ENCODE data around the gene CCDC197.

Gene CCDC197

GRCh38 chr14:93987815-93988476, 9.2 kb upstream of the CCDC197 start:
- no peak overlapping the region for H3K4me2 ChIP-seq (ENCODE audit: low read length)
- no peaks in the 10 kb centered on the region for H3K79me2 ChIP-seq (ENCODE audit: low read length)
- no peaks in the 10 kb centered on the region for H3K9me3 ChIP-seq (ENCODE audit: insufficient read depth, low read length)
- TF ChIP-seq CTCF (IDR thresholded peaks at IDR 0.05; ENCODE audit: low read depth, low read length), result no peak
- no peak for TF ChIP-seq EZH2phosphoT487 (IDR thresholded peaks at IDR 0.05; ENCODE audit: low read depth)
- no peaks in the 10 kb centered on the region for H3K27me3 ChIP-seq (ENCODE audit: low read depth, low read length)
- H3K9ac ChIP-seq (ENCODE audit: low read length), result no peak overlapping the region
- H2AFZ ChIP-seq (ENCODE audit: low read depth, low read length), result no peak overlapping the region
- peaks cover 22% of the 10 kb centered on the region for H3K4me1 ChIP-seq (ENCODE audit: low read length)
- H3K27ac ChIP-seq (ENCODE audit: low read length), result no peak overlapping the region
- H4K20me1 ChIP-seq (ENCODE audit: insufficient read depth, low read length), result no peaks in the 10 kb centered on the region
- H3K4me3 ChIP-seq (ENCODE audit: low read length), result no peak overlapping the region
- no peaks in the 10 kb centered on the region for H3K36me3 ChIP-seq (replicated peaks; ENCODE audit: low read depth, low read length)

DNA sequence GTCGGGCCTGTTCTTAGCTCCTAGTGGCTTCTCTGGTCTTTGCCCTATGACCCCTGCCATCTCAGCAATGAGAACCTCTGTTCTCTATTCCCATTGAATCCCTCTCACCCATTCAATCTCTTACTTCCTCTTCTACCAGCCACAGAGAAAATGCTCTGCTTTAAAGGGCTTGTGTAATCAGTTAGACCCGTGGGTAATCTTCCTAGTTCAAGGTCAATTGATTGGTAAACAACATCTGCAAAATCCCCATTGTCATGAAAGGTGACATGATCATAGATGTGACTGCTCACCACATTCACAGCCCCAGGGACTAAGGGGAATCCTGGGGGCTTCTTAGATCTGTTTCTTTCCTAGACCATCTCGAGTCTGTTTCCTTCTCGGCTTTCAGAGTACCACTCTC, 7.2 kb upstream of the CCDC197 start:
- no peaks in the 10 kb centered on the region for H3K9me3 ChIP-seq (ENCODE audit: insufficient read depth, low read length)
- no peaks in the 10 kb centered on the region for H3K79me2 ChIP-seq (ENCODE audit: low read length)
- H3K9ac ChIP-seq (ENCODE audit: low read length), result no peak overlapping the region
- H3K27ac ChIP-seq (ENCODE audit: low read length), result peak overlapping the region; percentile 46
- TF ChIP-seq EZH2phosphoT487 (IDR thresholded peaks at IDR 0.05; ENCODE audit: low read depth) (no peak), CTCF (IDR thresholded peaks at IDR 0.05; ENCODE audit: low read depth, low read length) (no peak)
- H3K4me1 ChIP-seq (ENCODE audit: low read length), result peaks cover 22% of the 10 kb centered on the region
- 0 out of 2 replicates have a peak overlapping the region, but pooled peaks have one; percentile 60 for H2AFZ ChIP-seq (ENCODE audit: low read depth, low read length)
- H3K4me3 ChIP-seq (ENCODE audit: low read length), result no peak overlapping the region
- 0 out of 2 replicates have a peak, but pooled peaks cover 2% of the 10 kb centered on the region for H3K27me3 ChIP-seq (ENCODE audit: low read depth, low read length)
- peak overlapping the region; percentile 36 for H3K4me2 ChIP-seq (ENCODE audit: low read length)
- H4K20me1 ChIP-seq (ENCODE audit: insufficient read depth, low read length), result no peaks in the 10 kb centered on the region
- no peaks in the 10 kb centered on the region for H3K36me3 ChIP-seq (replicated peaks; ENCODE audit: low read depth, low read length)

GRCh38 chr14:93991212-93991611, 5.9 kb upstream of the CCDC197 start:
- H3K27ac ChIP-seq (ENCODE audit: low read length), result no peak overlapping the region
- no peak for TF ChIP-seq CTCF (IDR thresholded peaks at IDR 0.05; ENCODE audit: low read depth, low read length)
- no peak for TF ChIP-seq EZH2phosphoT487 (IDR thresholded peaks at IDR 0.05; ENCODE audit: low read depth)
- no peak overlapping the region for H3K4me2 ChIP-seq (ENCODE audit: low read length)
- H3K27me3 ChIP-seq (ENCODE audit: low read depth, low read length), result 0 out of 2 replicates have a peak, but pooled peaks cover 5% of the 10 kb centered on the region
- peaks cover 22% of the 10 kb centered on the region for H3K4me1 ChIP-seq (ENCODE audit: low read length)
- H3K36me3 ChIP-seq (replicated peaks; ENCODE audit: low read depth, low read length), result no peaks in the 10 kb centered on the region
- no peak overlapping the region for H3K4me3 ChIP-seq (ENCODE audit: low read length)
- no peak overlapping the region for H2AFZ ChIP-seq (ENCODE audit: low read depth, low read length)
- no peaks in the 10 kb centered on the region for H3K79me2 ChIP-seq (ENCODE audit: low read length)
- no peak overlapping the region for H3K9ac ChIP-seq (ENCODE audit: low read length)
- no peaks in the 10 kb centered on the region for H3K9me3 ChIP-seq (ENCODE audit: insufficient read depth, low read length)
- no peaks in the 10 kb centered on the region for H4K20me1 ChIP-seq (ENCODE audit: insufficient read depth, low read length)

DNA sequence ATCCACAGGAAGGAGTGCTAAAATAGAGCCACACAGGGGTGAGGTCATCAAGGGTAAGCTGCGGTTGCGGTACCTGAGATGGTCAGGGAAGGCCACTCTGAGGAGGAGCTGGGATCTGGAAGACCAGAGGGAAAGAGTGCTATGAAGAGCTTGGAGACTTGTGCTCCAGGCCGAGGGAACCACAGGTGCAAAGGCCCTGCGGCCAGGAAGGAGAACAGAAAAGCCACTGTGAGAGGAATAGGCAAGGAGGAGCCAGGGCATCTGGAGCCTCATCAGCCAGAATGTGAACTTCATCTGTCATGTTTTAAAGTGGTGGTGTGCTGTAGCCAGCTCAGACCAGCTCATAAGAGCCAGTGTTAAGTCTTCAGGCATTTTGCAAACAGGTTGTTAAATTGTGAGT, 5.5 kb upstream of the CCDC197 start:
- TF ChIP-seq CTCF (IDR thresholded peaks at IDR 0.05; ENCODE audit: low read depth, low read length) (no peak), EZH2phosphoT487 (IDR thresholded peaks at IDR 0.05; ENCODE audit: low read depth) (no peak)
- no peaks in the 10 kb centered on the region for H3K36me3 ChIP-seq (replicated peaks; ENCODE audit: low read depth, low read length)
- no peak overlapping the region for H3K4me2 ChIP-seq (ENCODE audit: low read length)
- H3K27ac ChIP-seq (ENCODE audit: low read length), result no peak overlapping the region
- no peaks in the 10 kb centered on the region for H3K79me2 ChIP-seq (ENCODE audit: low read length)
- 0 out of 2 replicates have a peak, but pooled peaks cover 5% of the 10 kb centered on the region for H3K27me3 ChIP-seq (ENCODE audit: low read depth, low read length)
- no peak overlapping the region for H3K9ac ChIP-seq (ENCODE audit: low read length)
- no peaks in the 10 kb centered on the region for H4K20me1 ChIP-seq (ENCODE audit: insufficient read depth, low read length)
- no peak overlapping the region for H2AFZ ChIP-seq (ENCODE audit: low read depth, low read length)
- H3K4me3 ChIP-seq (ENCODE audit: low read length), result no peak overlapping the region
- peaks cover 22% of the 10 kb centered on the region for H3K4me1 ChIP-seq (ENCODE audit: low read length)
- no peaks in the 10 kb centered on the region for H3K9me3 ChIP-seq (ENCODE audit: insufficient read depth, low read length)
